Gastrocnemius medialis (tissue), 4 donors: ENCODE results near the gene SIRPB1. TPM values are rescaled to one million over a fixed set of nuclear protein-coding genes. Genes with fewer than 3 reads are reported as not detected.

Source experiments
- ATAC-seq, 2 donors: fragments of 150-250 bp; one replicate each; pipeline ENCODE4 v1.9.1; 2016
- DNase-seq, 2 donors: peaks; one replicate each; pipeline ENCODE4 v3.0.0-alpha.2; 2019
- H3K27ac ChIP-seq, 4 donors: fragments of 200-600 bp; sonication (generic); 1 replicate in 1 of 4; 2 replicates in 3 of 4; pipeline ENCODE4 v1.5.1; 2016 to 2018; ENCODE audit warnings: mild to moderate bottlenecking in 2 of 4, moderate library complexity in 1 of 4
- H3K27me3 ChIP-seq, 3 donors: fragments of 200-600 bp; sonication (generic) in 2 of 3; 1 replicate in 1 of 3; 2 replicates in 2 of 3; pipeline versions ENCODE4 v1.5.1 to v1.6.0; 2016 to 2019; ENCODE audit warnings: mild to moderate bottlenecking in 1 of 3, moderate library complexity in 1 of 3
- H3K36me3 ChIP-seq, 2 donors: fragments of 200-600 bp; sonication (generic) in 1 of 2; one replicate each; pipeline ENCODE4 v1.5.1; 2017 to 2018
- H3K4me1 ChIP-seq, 2 donors: fragments of 200-600 bp; sonication (generic) in 1 of 2; one replicate each; pipeline ENCODE4 v1.5.1; 2016 to 2017; ENCODE audit warnings: mild to moderate bottlenecking in 2 of 2
- H3K4me3 ChIP-seq, 4 donors: fragments of 200-600 bp; sonication (generic) in 3 of 4; 1 replicate in 1 of 4; 2 replicates in 3 of 4; pipeline ENCODE4 v1.5.1; 2016 to 2019; ENCODE audit warnings: mild to moderate bottlenecking in 2 of 4
- H3K9me3 ChIP-seq, 3 donors: fragments of 200-600 bp; sonication (generic) in 2 of 3; 1 replicate in 1 of 3; 2 replicates in 2 of 3; pipeline ENCODE4 v1.5.1; 2016 to 2019
- POLR2A ChIP-seq, 2 donors: fragments of 450-650 bp; IDR thresholded peaks; one replicate each; pipeline ENCODE4 v1.6.1; 2017; ENCODE audit warnings: antibody characterized with exemption in 2 of 2, mild to moderate bottlenecking in 2 of 2, moderate library complexity in 2 of 2
- in situ Hi-C, 4 donors: fragments of 200-750 bp; cut with MboI; loops; one replicate each; pipeline versions ENCODE4 v1.15.0 to v1.8.0; 2017; ENCODE audit warnings: low sequenced_read_pairs in 4 of 4
- intact Hi-C: fragments of 100-400 bp; cut with DNase I; formaldehyde crosslinking; loops from one replicate; pipeline ENCODE4 v1.15.1; 2023; ENCODE audit warnings: low total_unique reads
- total RNA-seq, 4 donors: library from RNA; depleted of rRNA; stranded (reverse); fragments of >200 nt; gene quantifications; one replicate each; pipeline versions ENCODE4 v1.1.0 to v1.2.3, GENCODE V29; 2016
- TF ChIP-seq, protein P1 (sequence below), 5 experiments: fragments of 450-650 bp in 3 of 5; fragments of 200-600 bp in 2 of 5; sonication (generic) in 2 of 5; IDR thresholded peaks in 4 of 5; conservative IDR thresholded peaks in 1 of 5; 1 replicate in 4 of 5; 2 replicates in 1 of 5; pipeline ENCODE4 v1.5.1; 2016 to 2019; ENCODE audit warnings: antibody characterized with exemption in 5 of 5, mild to moderate bottlenecking in 3 of 5, moderate library complexity in 3 of 5

The SIRPB1 gene
- total RNA-seq, 4 donors from 2014 or later, result 0.20 to 4.4 (median 1.8) TPM; not detected in 1

DNA sequence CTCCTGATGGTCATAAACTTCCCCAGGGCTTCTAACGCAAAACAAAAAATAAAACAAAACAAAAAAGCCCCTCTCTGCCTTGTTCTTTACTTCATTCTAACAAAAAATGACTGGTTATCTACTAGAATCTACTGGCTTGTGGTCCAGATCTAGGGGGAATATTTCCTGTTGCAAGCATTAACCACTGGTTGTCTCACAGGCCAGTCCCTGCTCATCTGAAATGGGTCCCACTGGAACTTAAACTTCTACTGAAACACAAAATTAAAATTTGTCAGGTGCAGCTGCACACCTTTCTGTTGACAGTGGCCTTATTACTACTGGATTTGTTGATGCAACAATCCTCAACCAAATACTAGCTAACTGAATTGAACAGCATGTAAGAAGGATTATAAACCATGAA, 32.3 kb upstream of the SIRPB1 start:
- no peak overlapping the region for H3K4me3 ChIP-seq
- intact Hi-C loops, result no loop called here
- no peaks in the 10 kb centered on the region for H3K4me1 ChIP-seq
- H3K36me3 ChIP-seq, result no peaks in the 10 kb centered on the region
- no peak overlapping the region for H3K27ac ChIP-seq
- DNase-seq (no peak), ATAC-seq (no peak)
- no peaks in the 10 kb centered on the region for H3K27me3 ChIP-seq
- TF ChIP-seq, protein P1, sequence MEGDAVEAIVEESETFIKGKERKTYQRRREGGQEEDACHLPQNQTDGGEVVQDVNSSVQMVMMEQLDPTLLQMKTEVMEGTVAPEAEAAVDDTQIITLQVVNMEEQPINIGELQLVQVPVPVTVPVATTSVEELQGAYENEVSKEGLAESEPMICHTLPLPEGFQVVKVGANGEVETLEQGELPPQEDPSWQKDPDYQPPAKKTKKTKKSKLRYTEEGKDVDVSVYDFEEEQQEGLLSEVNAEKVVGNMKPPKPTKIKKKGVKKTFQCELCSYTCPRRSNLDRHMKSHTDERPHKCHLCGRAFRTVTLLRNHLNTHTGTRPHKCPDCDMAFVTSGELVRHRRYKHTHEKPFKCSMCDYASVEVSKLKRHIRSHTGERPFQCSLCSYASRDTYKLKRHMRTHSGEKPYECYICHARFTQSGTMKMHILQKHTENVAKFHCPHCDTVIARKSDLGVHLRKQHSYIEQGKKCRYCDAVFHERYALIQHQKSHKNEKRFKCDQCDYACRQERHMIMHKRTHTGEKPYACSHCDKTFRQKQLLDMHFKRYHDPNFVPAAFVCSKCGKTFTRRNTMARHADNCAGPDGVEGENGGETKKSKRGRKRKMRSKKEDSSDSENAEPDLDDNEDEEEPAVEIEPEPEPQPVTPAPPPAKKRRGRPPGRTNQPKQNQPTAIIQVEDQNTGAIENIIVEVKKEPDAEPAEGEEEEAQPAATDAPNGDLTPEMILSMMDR (IDR thresholded peaks at IDR 0.05 in 4 of 5, conservative IDR thresholded peaks at IDR 0.05 in 1 of 5), result no peak
- TF ChIP-seq POLR2A (IDR thresholded peaks at IDR 0.05), result no peak
- no peaks in the 10 kb centered on the region for H3K9me3 ChIP-seq
- in situ Hi-C loops, result no loop called here

DNA sequence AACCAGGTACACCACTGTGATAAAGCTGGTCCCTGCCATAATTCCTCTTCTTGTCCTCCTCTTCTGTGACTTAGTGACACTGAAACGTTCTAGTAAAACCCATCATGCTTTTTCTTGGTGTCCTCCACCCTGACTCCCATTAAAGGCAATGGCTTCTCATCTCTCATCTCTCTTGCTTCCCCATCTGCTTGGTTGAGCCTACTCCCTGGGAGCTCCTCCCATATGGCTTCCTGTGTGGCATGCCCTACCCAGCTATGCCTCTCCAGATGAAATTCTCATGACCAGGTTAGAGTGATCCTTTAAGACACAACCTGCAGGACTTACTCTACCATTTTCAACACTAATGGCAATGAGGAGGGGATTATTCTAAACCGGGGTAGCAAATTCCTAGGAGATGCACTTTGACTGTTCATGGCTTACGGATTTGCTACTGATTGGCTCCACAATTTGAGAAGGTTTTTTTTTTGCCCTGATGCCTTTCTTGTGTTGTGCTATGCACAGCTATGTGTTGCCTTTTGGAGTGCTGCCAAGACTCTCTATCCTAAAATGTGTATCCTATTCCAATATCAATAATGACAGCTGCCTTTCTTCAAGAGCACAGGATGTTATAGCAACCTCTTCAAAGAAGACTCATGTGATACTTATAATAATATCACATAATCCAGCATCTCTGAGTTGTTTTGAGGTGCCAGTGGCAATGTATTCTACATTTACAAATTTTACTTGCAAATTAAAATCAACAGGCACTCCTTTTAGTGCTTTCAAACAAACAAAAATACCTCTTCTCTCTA, 31.7 kb upstream of the SIRPB1 start:
- in situ Hi-C loops (no loop called here), intact Hi-C loops (no loop called here)
- no peaks in the 10 kb centered on the region for H3K27me3 ChIP-seq
- no peaks in the 10 kb centered on the region for H3K9me3 ChIP-seq
- H3K27ac ChIP-seq, result no peak overlapping the region
- no peak for ATAC-seq
- DNase-seq, result no peak
- no peaks in the 10 kb centered on the region for H3K36me3 ChIP-seq
- H3K4me3 ChIP-seq, result no peak overlapping the region
- no peaks in the 10 kb centered on the region for H3K4me1 ChIP-seq
- TF ChIP-seq POLR2A (IDR thresholded peaks at IDR 0.05), result no peak
- TF ChIP-seq, protein P1 (IDR thresholded peaks at IDR 0.05 in 4 of 5, conservative IDR thresholded peaks at IDR 0.05 in 1 of 5), result no peak

DNA sequence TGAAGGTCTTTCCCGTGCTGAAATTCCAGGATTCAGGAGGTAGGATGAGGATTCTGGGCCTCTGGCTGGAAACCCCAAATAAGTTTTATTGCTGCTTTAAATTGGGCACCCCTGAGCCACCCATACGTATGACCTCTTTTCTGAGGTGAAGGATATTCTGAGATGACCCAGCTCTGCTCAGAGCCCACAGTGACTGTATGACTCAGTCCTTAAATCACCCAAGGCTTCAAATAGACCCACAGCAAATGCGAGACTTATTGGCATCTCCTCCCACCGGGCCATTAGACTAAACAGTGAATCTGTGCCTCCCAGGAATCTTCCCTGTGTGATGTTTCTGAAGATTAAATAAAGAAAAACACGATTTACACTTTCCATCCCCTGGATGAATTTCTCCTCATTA, 28.3 kb upstream of the SIRPB1 start:
- no peaks in the 10 kb centered on the region for H3K36me3 ChIP-seq
- H3K9me3 ChIP-seq, result no peaks in the 10 kb centered on the region
- in situ Hi-C loops (no loop called here), intact Hi-C loops (no loop called here)
- no peak overlapping the region for H3K27ac ChIP-seq
- H3K27me3 ChIP-seq, result no peaks in the 10 kb centered on the region
- ATAC-seq, result no peak
- TF ChIP-seq, protein P1 (IDR thresholded peaks at IDR 0.05 in 4 of 5, conservative IDR thresholded peaks at IDR 0.05 in 1 of 5), result no peak
- no peak for TF ChIP-seq POLR2A (IDR thresholded peaks at IDR 0.05)
- no peaks in the 10 kb centered on the region for H3K4me1 ChIP-seq
- no peak overlapping the region for H3K4me3 ChIP-seq
- DNase-seq, result no peak

DNA sequence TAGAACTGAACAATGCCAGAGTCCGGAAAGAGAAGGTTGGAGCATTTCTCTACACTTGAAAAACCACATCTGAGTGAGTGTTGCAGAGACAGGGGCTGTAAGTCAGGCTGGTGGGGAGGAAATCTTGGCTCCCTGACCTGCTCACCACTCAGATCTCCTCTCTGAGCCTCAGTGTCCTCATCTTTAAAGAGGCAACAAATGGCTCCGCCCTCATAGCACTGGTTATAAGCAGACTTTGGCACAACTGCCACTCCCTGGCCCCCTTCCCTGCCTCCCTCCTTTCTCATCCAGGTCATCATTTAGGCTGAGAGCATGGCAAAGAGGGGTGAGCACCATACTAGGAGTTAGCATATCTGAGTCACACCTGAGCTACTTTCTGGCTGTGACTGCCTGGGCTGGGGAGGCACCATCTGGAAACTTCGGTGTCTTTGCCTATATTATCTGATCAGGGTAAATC, 27.2 kb upstream of the SIRPB1 start:
- no peak for DNase-seq
- no peak overlapping the region for H3K4me3 ChIP-seq
- H3K27me3 ChIP-seq, result no peaks in the 10 kb centered on the region
- no peaks in the 10 kb centered on the region for H3K9me3 ChIP-seq
- no peaks in the 10 kb centered on the region for H3K4me1 ChIP-seq
- no peak overlapping the region for H3K27ac ChIP-seq
- ATAC-seq, result no peak
- no peak for TF ChIP-seq POLR2A (IDR thresholded peaks at IDR 0.05)
- TF ChIP-seq, protein P1 (IDR thresholded peaks at IDR 0.05 in 4 of 5, conservative IDR thresholded peaks at IDR 0.05 in 1 of 5), result no peak
- intact Hi-C loops (no loop called here), in situ Hi-C loops (no loop called here)
- H3K36me3 ChIP-seq, result no peaks in the 10 kb centered on the region
